WTC11 (cell line): ENCODE data around the gene ITPR1. TPM values are rescaled to one million over a fixed set of nuclear protein-coding genes. Genes with fewer than 3 reads are reported as not detected.

Source experiments
- ATAC-seq: fragments of 200-7000 bp; cut with Tn5 transposase; 2 replicates; pipeline ENCODE4 v1.10.0; 2021; ENCODE audit warnings: mild to moderate bottlenecking, moderate library complexity
- CTCF ChIA-PET: fragments of 300-600 bp; sonication (Branson Sonifier 250); formaldehyde crosslinking; loops from one replicate; lab custom pipeline; 2021; ENCODE audit warnings: antibody characterized with exemption; lab: Charles Lee
- POLR2A ChIA-PET: fragments of 350-600 bp; sonication (Branson Sonifier 250); formaldehyde crosslinking; loops from one replicate; lab custom pipeline; 2021; ENCODE audit warnings: antibody characterized with exemption; lab: Charles Lee
- DNase-seq: peaks from one replicate; pipeline ENCODE4 v3.0.0; 2021; ENCODE audit warnings: low spot score
- H3K27ac Mint-ChIP-seq: 2 replicates; pipeline ENCODE4 v1.8.0; 2021; ENCODE audit warnings: mixed read lengths
- H3K27me3 Mint-ChIP-seq: 2 replicates; pipeline ENCODE4 v1.8.0; 2021; ENCODE audit warnings: low read depth, mild to moderate bottlenecking, moderate library complexity, mixed read lengths
- H3K36me3 Mint-ChIP-seq: 2 replicates; pipeline ENCODE4 v1.8.0; 2021; ENCODE audit warnings: mixed read lengths
- H3K4me1 Mint-ChIP-seq: 2 replicates; pipeline ENCODE4 v1.8.0; 2022; ENCODE audit warnings: mixed read lengths
- H3K4me3 Mint-ChIP-seq: 2 replicates; pipeline ENCODE4 v1.8.0; 2021; ENCODE audit warnings: mild to moderate bottlenecking, moderate library complexity, mixed read lengths
- H3K9me3 Mint-ChIP-seq: 2 replicates; pipeline ENCODE4 v1.8.0; 2021; ENCODE audit warnings: mixed read lengths
- CREM ChIP-seq: sonication (generic); formaldehyde crosslinking; IDR thresholded peaks from 2 replicates; pipeline ENCODE4 v1.8.1; 2022; ENCODE audit warnings: mild to moderate bottlenecking, missing genetic modification reagents, moderate library complexity
- EMX1 ChIP-seq: fragments of 250-450 bp; sonication (Bioruptor Pico); IDR thresholded peaks from 2 replicates; pipeline ENCODE4 v1.8.0; 2021; ENCODE audit warnings: mild to moderate bottlenecking
- ESRRA ChIP-seq: sonication (generic); formaldehyde crosslinking; IDR thresholded peaks from 2 replicates; pipeline ENCODE4 v1.8.1; 2022; ENCODE audit warnings: mild to moderate bottlenecking, missing genetic modification reagents, borderline replicate concordance
- GRHL2 ChIP-seq: fragments of 250-450 bp; sonication (Bioruptor Pico); IDR thresholded peaks from 2 replicates; pipeline ENCODE4 v1.8.0; 2022; ENCODE audit warnings: mild to moderate bottlenecking, moderate library complexity; ENCODE audit not compliant: insufficient replicate concordance, severe bottlenecking
- NR2C2 ChIP-seq: sonication (generic); formaldehyde crosslinking; IDR thresholded peaks from 2 replicates; pipeline ENCODE4 v1.8.0; 2022; ENCODE audit warnings: mild to moderate bottlenecking, missing genetic modification reagents
- PRRX2 ChIP-seq: fragments of 250-450 bp; sonication (Bioruptor Pico); IDR thresholded peaks from 2 replicates; pipeline ENCODE4 v1.8.0; 2021; ENCODE audit warnings: mild to moderate bottlenecking
- RORB ChIP-seq: fragments of 250-450 bp; sonication (Bioruptor Pico); IDR thresholded peaks from 2 replicates; pipeline ENCODE4 v1.9.0; 2021; ENCODE audit warnings: mild to moderate bottlenecking
- TP53 ChIP-seq: sonication (generic); formaldehyde crosslinking; IDR thresholded peaks from 2 replicates; pipeline ENCODE4 v1.8.1; 2023; ENCODE audit warnings: mild to moderate bottlenecking, missing genetic modification reagents
- ZNF671 ChIP-seq: fragments of 250-450 bp; sonication (Bioruptor Pico); IDR thresholded peaks from 2 replicates; pipeline ENCODE4 v1.8.0; 2021; ENCODE audit warnings: mild to moderate bottlenecking
- total RNA-seq: library from RNA; stranded (reverse); gene quantifications from 3 replicates; pipeline ENCODE4 v1.2.3, GENCODE V29; 2021
- TF ChIP-seq, protein P1 (sequence below): sonication (generic); formaldehyde crosslinking; conservative IDR thresholded peaks from 2 replicates; pipeline ENCODE4 v1.8.1; 2023; ENCODE audit warnings: mild to moderate bottlenecking, low read depth, missing genetic modification reagents, moderate library complexity
- TF ChIP-seq, protein P2 (sequence below): sonication (generic); formaldehyde crosslinking; IDR thresholded peaks from 2 replicates; pipeline ENCODE4 v1.8.1; 2022; ENCODE audit warnings: low read depth, missing genetic modification reagents, borderline replicate concordance
- TF ChIP-seq, protein P3 (sequence below): sonication (generic); formaldehyde crosslinking; IDR thresholded peaks from 2 replicates; pipeline ENCODE4 v1.8.0; 2022; ENCODE audit warnings: mild to moderate bottlenecking, missing genetic modification reagents
- TF ChIP-seq, protein P4 (sequence below): sonication (generic); formaldehyde crosslinking; IDR thresholded peaks from 2 replicates; pipeline ENCODE4 v1.8.1; 2023; ENCODE audit warnings: mild to moderate bottlenecking, missing genetic modification reagents, moderate library complexity
- TF ChIP-seq, protein P5 (sequence below): sonication (generic); formaldehyde crosslinking; IDR thresholded peaks from 2 replicates; pipeline ENCODE4 v1.8.0; 2023; ENCODE audit warnings: mild to moderate bottlenecking, missing genetic modification reagents
- TF ChIP-seq, protein P6 (sequence below): fragments of 250-450 bp; sonication (Bioruptor Pico); conservative IDR thresholded peaks from 2 replicates; pipeline ENCODE4 v1.9.0; 2021; ENCODE audit warnings: mild to moderate bottlenecking

Gene ITPR1
- total RNA-seq, 1 experiment from 2014 or later: 11.8 TPM

DNA sequence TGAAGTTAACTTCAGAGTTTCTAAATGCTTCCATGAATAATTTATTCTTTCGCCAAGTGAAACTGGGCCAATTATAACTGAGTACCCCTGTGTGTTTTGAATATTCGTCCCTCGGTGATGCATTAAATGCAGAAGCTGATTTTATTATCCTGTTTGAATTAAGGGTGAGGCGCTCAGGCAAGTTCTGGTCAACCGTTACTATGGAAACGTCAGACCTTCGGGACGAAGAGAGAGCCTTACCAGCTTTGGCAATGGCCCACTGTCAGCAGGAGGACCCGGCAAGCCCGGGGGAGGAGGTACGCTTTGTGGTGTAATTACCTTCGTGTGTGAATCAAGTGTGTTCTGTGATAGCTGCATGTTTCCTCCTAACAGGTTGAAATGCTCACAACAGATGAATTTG is 239.8 kb downstream of the ITPR1 start:
- Mint-ChIP-seq H3K36me3 (no peaks in the 10 kb centered on the region), H3K9me3 (no peaks in the 10 kb centered on the region), H3K27me3 (no peaks in the 10 kb centered on the region), H3K27ac (no peak overlapping the region), H3K4me3 (no peak overlapping the region), H3K4me1 (peaks cover 44% of the 10 kb centered on the region)
- ChIA-PET POLR2A (no interaction called here), CTCF (interaction anchor here (1.2 to 2.9 kb wide), 2 partner anchors 12 to 21 kb away, joined by 6 to 14 read pairs; no protein-coding TSS in a partner anchor)
- TF ChIP-seq, protein P1, sequence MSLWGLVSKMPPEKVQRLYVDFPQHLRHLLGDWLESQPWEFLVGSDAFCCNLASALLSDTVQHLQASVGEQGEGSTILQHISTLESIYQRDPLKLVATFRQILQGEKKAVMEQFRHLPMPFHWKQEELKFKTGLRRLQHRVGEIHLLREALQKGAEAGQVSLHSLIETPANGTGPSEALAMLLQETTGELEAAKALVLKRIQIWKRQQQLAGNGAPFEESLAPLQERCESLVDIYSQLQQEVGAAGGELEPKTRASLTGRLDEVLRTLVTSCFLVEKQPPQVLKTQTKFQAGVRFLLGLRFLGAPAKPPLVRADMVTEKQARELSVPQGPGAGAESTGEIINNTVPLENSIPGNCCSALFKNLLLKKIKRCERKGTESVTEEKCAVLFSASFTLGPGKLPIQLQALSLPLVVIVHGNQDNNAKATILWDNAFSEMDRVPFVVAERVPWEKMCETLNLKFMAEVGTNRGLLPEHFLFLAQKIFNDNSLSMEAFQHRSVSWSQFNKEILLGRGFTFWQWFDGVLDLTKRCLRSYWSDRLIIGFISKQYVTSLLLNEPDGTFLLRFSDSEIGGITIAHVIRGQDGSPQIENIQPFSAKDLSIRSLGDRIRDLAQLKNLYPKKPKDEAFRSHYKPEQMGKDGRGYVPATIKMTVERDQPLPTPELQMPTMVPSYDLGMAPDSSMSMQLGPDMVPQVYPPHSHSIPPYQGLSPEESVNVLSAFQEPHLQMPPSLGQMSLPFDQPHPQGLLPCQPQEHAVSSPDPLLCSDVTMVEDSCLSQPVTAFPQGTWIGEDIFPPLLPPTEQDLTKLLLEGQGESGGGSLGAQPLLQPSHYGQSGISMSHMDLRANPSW (CRISPR knock-in tag): no peak
- TF ChIP-seq CREM (no peak), EMX1 (CRISPR knock-in tag) (no peak), ESRRA (CRISPR knock-in tag) (no peak), PRRX2 (CRISPR knock-in tag) (no peak), RORB (CRISPR knock-in tag) (no peak), ZNF671 (CRISPR knock-in tag) (no peak), NR2C2 (no peak), GRHL2 (CRISPR knock-in tag) (no peak)
- TF ChIP-seq, protein P2, sequence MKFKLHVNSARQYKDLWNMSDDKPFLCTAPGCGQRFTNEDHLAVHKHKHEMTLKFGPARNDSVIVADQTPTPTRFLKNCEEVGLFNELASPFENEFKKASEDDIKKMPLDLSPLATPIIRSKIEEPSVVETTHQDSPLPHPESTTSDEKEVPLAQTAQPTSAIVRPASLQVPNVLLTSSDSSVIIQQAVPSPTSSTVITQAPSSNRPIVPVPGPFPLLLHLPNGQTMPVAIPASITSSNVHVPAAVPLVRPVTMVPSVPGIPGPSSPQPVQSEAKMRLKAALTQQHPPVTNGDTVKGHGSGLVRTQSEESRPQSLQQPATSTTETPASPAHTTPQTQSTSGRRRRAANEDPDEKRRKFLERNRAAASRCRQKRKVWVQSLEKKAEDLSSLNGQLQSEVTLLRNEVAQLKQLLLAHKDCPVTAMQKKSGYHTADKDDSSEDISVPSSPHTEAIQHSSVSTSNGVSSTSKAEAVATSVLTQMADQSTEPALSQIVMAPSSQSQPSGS (CRISPR knock-in tag): no peak
- TF ChIP-seq, protein P3, sequence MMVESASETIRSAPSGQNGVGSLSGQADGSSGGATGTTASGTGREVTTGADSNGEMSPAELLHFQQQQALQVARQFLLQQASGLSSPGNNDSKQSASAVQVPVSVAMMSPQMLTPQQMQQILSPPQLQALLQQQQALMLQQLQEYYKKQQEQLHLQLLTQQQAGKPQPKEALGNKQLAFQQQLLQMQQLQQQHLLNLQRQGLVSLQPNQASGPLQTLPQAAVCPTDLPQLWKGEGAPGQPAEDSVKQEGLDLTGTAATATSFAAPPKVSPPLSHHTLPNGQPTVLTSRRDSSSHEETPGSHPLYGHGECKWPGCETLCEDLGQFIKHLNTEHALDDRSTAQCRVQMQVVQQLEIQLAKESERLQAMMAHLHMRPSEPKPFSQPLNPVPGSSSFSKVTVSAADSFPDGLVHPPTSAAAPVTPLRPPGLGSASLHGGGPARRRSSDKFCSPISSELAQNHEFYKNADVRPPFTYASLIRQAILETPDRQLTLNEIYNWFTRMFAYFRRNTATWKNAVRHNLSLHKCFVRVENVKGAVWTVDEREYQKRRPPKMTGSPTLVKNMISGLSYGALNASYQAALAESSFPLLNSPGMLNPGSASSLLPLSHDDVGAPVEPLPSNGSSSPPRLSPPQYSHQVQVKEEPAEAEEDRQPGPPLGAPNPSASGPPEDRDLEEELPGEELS (CRISPR knock-in tag): no peak
- TF ChIP-seq, protein P4, sequence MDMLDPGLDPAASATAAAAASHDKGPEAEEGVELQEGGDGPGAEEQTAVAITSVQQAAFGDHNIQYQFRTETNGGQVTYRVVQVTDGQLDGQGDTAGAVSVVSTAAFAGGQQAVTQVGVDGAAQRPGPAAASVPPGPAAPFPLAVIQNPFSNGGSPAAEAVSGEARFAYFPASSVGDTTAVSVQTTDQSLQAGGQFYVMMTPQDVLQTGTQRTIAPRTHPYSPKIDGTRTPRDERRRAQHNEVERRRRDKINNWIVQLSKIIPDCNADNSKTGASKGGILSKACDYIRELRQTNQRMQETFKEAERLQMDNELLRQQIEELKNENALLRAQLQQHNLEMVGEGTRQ (CRISPR knock-in tag): no peak
- TF ChIP-seq, protein P5, sequence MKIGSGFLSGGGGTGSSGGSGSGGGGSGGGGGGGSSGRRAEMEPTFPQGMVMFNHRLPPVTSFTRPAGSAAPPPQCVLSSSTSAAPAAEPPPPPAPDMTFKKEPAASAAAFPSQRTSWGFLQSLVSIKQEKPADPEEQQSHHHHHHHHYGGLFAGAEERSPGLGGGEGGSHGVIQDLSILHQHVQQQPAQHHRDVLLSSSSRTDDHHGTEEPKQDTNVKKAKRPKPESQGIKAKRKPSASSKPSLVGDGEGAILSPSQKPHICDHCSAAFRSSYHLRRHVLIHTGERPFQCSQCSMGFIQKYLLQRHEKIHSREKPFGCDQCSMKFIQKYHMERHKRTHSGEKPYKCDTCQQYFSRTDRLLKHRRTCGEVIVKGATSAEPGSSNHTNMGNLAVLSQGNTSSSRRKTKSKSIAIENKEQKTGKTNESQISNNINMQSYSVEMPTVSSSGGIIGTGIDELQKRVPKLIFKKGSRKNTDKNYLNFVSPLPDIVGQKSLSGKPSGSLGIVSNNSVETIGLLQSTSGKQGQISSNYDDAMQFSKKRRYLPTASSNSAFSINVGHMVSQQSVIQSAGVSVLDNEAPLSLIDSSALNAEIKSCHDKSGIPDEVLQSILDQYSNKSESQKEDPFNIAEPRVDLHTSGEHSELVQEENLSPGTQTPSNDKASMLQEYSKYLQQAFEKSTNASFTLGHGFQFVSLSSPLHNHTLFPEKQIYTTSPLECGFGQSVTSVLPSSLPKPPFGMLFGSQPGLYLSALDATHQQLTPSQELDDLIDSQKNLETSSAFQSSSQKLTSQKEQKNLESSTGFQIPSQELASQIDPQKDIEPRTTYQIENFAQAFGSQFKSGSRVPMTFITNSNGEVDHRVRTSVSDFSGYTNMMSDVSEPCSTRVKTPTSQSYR: no peak
- peak; percentile 76 for ATAC-seq
- DNase-seq: no peak

DNA sequence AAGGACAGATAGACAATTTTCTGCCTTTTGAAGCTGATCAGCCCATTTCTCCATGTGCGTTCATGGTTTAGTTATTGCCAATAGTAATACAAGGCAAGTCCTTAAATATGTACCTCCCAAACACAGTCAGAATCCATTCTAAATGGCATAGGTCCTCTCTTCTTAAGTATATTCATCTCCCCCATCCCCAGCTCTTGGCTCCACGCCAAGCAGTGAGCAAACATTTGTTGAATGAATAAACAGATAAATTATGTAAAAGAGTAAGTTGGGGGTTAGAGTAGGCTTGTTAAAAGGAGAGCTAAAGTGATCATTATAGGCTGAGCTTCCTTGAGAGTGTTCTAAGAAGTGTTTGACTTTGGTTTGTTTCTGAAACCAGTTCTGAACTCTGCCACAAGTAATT is 241.3 kb downstream of the ITPR1 start:
- H3K9me3 Mint-ChIP-seq: no peaks in the 10 kb centered on the region; the same call in 1 of the 2 replicates
- no peaks in the 10 kb centered on the region for H3K27me3 Mint-ChIP-seq
- no peaks in the 10 kb centered on the region for H3K36me3 Mint-ChIP-seq
- H3K4me3 Mint-ChIP-seq: no peak overlapping the region
- peaks cover 44% of the 10 kb centered on the region for H3K4me1 Mint-ChIP-seq
- ATAC-seq: no peak
- DNase-seq: no peak
- no peak overlapping the region for H3K27ac Mint-ChIP-seq
- POLR2A ChIA-PET: no interaction called here
- CTCF ChIA-PET: interaction anchor here (0.8 to 2.9 kb wide), 4 partner anchors 14 to 101 kb away, joined by 3 to 14 read pairs (median 3); no protein-coding TSS in a partner anchor
- TF ChIP-seq ZNF671 (CRISPR knock-in tag) (no peak), TP53 (no peak)
- TF ChIP-seq, protein P6, sequence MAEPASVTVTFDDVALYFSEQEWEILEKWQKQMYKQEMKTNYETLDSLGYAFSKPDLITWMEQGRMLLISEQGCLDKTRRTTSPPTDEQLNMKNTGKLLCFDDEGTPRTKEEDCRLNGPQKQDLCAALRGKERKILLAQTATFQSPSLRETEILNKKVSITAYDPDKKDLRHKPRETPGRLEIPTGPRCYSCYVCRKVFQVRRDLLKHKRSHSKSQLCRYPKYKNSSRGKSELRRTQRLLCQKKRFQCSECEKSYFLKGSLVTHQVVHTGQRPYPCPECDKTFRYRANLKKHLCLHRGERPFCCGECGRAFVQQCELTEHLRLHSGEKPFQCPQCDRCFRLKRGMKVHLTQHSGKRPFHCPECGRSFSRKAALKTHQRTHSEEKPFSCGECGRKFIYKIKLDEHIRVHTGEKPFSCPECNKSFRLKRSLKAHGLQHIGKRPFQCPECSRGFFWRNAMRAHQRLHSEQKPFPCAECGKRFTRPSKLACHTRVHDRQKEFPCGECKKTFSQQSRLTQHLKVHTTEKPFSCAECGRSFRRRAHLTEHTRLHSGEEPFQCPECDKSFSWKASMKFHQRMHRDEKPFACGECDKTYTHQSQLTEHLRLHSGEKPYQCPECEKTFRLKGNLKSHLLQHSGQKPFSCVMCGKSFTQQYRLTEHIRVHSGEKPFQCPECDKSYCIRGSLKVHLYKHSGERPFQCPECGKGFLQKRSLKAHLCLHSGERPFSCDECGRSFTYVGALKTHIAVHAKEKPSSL (CRISPR knock-in tag): no peak
